GM12878 (cell line): ENCODE measurements around the gene ITSN1. TPM values are rescaled to one million over a fixed set of nuclear protein-coding genes. Genes with fewer than 3 reads are reported as not detected.

Source experiments
- ATAC-seq: fragments of 200-7000 bp; cut with Tn5 transposase; 3 replicates; pipeline ENCODE4 v1.9.1; 2020; ENCODE audit warnings: mild to moderate bottlenecking, moderate library complexity
- BruUV-seq: library from RNA; stranded (reverse); fragments of 400-500 nt; replicated peaks from 2 replicates; lab custom pipeline; 2021; lab: Mats Ljungman, UMichigan
- CTCF ChIA-PET: fragments of 300-600 bp; sonication (Branson Sonifier 250); formaldehyde crosslinking; extraction: SDS; loops from one replicate; lab custom pipeline; 2021; ENCODE audit warnings: inconsistent platforms; lab: Yijun Ruan, JAX
- POLR2A ChIA-PET: fragments of 350-600 bp; formaldehyde crosslinking; extraction: SDS; loops from one replicate; lab custom pipeline; 2021; ENCODE audit warnings: inconsistent platforms; lab: Charles Lee
- RAD21 ChIA-PET: fragments of 300-600 bp; sonication (Branson Sonifier 250); formaldehyde crosslinking; loops from one replicate; lab custom pipeline; 2023; ENCODE audit warnings: antibody characterized with exemption; ENCODE audit not compliant: unreplicated experiment; lab: Charles Lee
- SMC1A ChIA-PET: fragments of 300-600 bp; sonication (Branson Sonifier 250); formaldehyde crosslinking; loops from one replicate; lab custom pipeline; 2023; ENCODE audit not compliant: unreplicated experiment, uncharacterized antibody; lab: Charles Lee
- DNase-seq: peaks from one replicate; pipeline ENCODE4 v3.0.0-alpha.2; 2011; ENCODE audit warnings: low read depth, low spot score
- FAIRE-seq: peaks from 3 replicates; lab custom pipeline; 2011; peaks lifted over from hg19 to GRCh38; lab: Jason Lieb, UNC
- H2AFZ ChIP-seq: 2 replicates; pipeline ENCODE4 v1.6.0; 2011; ENCODE audit warnings: low read depth, low read length, control low read depth; ENCODE audit not compliant: control insufficient read depth
- H3K27ac ChIP-seq: 2 replicates; pipeline ENCODE4 v1.5.1; 2011; ENCODE audit warnings: control low read depth; ENCODE audit not compliant: control insufficient read depth, insufficient read depth
- H3K27me3 ChIP-seq, 2 experiments: replicated peaks in 1 of 2; 2 replicates each; pipeline versions ENCODE4 v1.6.0 to v1.6.1; 2011; ENCODE audit warnings: low read length in 1 of 2; ENCODE audit not compliant: control insufficient read depth in 2 of 2, insufficient read depth in 2 of 2
- H3K36me3 ChIP-seq, 2 experiments: 2 replicates each; pipeline ENCODE4 v1.5.1; 2011; ENCODE audit warnings: low read length in 1 of 2; ENCODE audit not compliant: control insufficient read depth in 2 of 2, insufficient read depth in 2 of 2
- H3K4me1 ChIP-seq: 2 replicates; pipeline ENCODE4 v1.6.1; 2011; ENCODE audit warnings: mild to moderate bottlenecking, low read length, moderate library complexity, mixed read lengths; ENCODE audit not compliant: control insufficient read depth, insufficient read depth
- H3K4me2 ChIP-seq: 2 replicates; pipeline ENCODE4 v1.6.0; 2011; ENCODE audit warnings: control low read depth; ENCODE audit not compliant: control insufficient read depth, insufficient read depth
- H3K4me3 ChIP-seq: fragments of 200-600 bp; sonication (generic); 2 replicates; pipeline ENCODE4 v1.5.1; 2016
- H3K79me2 ChIP-seq: 2 replicates; pipeline ENCODE4 v1.6.0; 2011; ENCODE audit warnings: low read length; ENCODE audit not compliant: control insufficient read depth, insufficient read depth
- H3K9ac ChIP-seq: 2 replicates; pipeline ENCODE4 v1.8.0; 2011; ENCODE audit warnings: low read length, control low read depth, mixed read lengths; ENCODE audit not compliant: control insufficient read depth, insufficient read depth
- H3K9me3 ChIP-seq: replicated peaks from 3 replicates; pipeline ENCODE4 v1.5.1; 2011; ENCODE audit warnings: mild to moderate bottlenecking, low read length; ENCODE audit not compliant: control insufficient read depth, insufficient read depth
- H4K20me1 ChIP-seq: 2 replicates; pipeline ENCODE4 v1.6.0; 2011; ENCODE audit not compliant: control insufficient read depth, insufficient read depth
- CHD1 ChIP-seq: IDR thresholded peaks from 2 replicates; pipeline ENCODE4 v1.6.1; 2012; ENCODE audit warnings: low read depth, low read length, improper control_type of control experiment
- NFXL1 ChIP-seq: fragments of 450-650 bp; IDR thresholded peaks from 2 replicates; pipeline ENCODE4 v1.6.1; 2017; ENCODE audit warnings: antibody characterized with exemption, mild to moderate bottlenecking, borderline replicate concordance
- TCF7 ChIP-seq: IDR thresholded peaks from 2 replicates; pipeline ENCODE4 v1.6.1; 2014; ENCODE audit warnings: antibody characterized with exemption, borderline replicate concordance
- WGBS: methylation state at CpG from one replicate; pipeline ENCODE4 v1.1.6; 2016; ENCODE audit warnings: low lambda C conversion rate; ENCODE audit not compliant: insufficient replicate concordance, insufficient coverage; ENCODE audit errors: missing lambda C conversion rate; 5-methylcytosine and 5-hydroxymethylcytosine counted together
- in situ Hi-C: fragments of 300-500 bp; cut with MboI; formaldehyde crosslinking; loops from 9 replicates; pipeline ENCODE4 v1.14.3; 2018; ENCODE audit warnings: mixed read lengths
- intact Hi-C: fragments of 100-400 bp; cut with micrococcal nuclease; formaldehyde crosslinking; loops from one replicate; pipeline ENCODE4 v1.14.2; 2022; ENCODE audit not compliant: unreplicated experiment
- polyA plus RNA-seq, 11 experiments: library from polyadenylated mRNA; depleted of rRNA in 4 of 11; unstranded in 6 of 11; stranded (reverse) in 5 of 11; fragments of >200 nt; fragmentation: Nextera tagmentation in 4 of 11; fragmentation: Illumina TruSeq in 1 of 11; extraction: Ambion mirVana in 4 of 11; extraction: Trizol in 1 of 11; gene quantifications; 1 replicate in 1 of 11; 2 replicates in 10 of 11; pipeline versions ENCODE4 v1.2.1 to v1.2.3, GENCODE V29; 2011 to 2016; ENCODE audit warnings: inconsistent platforms in 2 of 11, missing spikeins in 2 of 11, low read depth in 1 of 11
- total RNA-seq, 4 experiments: library from RNA; depleted of rRNA in 3 of 4; stranded (reverse); fragments of >200 nt in 3 of 4; fragmentation: Illumina TruSeq in 1 of 4; extraction: Trizol in 1 of 4; gene quantifications; 2 replicates each; pipeline versions ENCODE4 v1.2.1 to v1.2.3, GENCODE V29; 2013 to 2021
- TF ChIP-seq, protein P1 (sequence below): fragments of 450-650 bp; IDR thresholded peaks from 2 replicates; pipeline ENCODE4 v1.6.1; 2017; ENCODE audit warnings: antibody characterized with exemption, mild to moderate bottlenecking, moderate library complexity

Gene ITSN1
- total and polyA plus RNA-seq, 10 of the 15 experiments (the other 5 are each of a cell fraction or from before 2014, with no cell fraction given), result 0.89 to 10.6 (median 4.8) TPM

DNA sequence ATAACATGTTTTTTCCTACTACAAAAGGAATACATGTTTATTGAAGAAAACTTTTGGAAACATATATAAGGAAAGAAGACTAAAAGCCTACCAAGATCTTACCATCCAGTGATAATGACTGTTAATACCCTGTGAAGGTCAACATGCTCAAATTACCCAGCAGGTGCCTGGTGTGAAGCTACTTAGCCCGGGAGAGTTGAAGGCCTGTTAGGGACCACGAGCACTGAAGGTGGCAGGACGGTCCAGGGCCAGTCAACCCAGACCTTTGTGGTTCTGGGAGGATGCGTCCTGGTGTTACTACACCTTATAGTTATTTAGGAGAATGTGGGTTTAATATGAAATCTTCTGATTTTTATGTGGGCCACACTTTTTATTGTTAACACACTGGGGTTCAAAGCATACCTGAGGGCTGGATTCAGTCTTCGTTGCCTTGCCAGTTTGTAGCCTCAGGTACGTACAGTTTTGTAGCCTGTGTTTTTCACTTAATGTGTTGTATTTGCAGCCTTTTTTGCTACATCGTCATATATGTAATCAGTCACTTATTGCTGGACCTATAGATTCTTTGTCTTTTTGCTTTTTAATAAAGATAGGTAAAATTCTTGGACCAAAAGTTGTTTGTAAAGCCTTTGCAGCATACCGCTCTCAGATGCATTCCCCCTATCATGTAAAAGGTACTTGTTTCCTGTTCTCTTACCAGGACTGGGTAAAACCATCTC lies 9.8 kb downstream of the ITSN1 start:
- RAD21 ChIA-PET, result no interaction called here
- DNase-seq (no peak), FAIRE-seq (no peak), ATAC-seq (no peak)
- in situ Hi-C loops, result no loop called here
- Histone ChIP-seq H3K4me1 (no peaks in the 10 kb centered on the region), H2AFZ (no peak overlapping the region), H3K79me2 (no peaks in the 10 kb centered on the region), H3K9ac (no peak overlapping the region), H3K27ac (no peak overlapping the region), H3K36me3 (no peaks in the 10 kb centered on the region), H3K4me2 (no peak overlapping the region), H4K20me1 (no peaks in the 10 kb centered on the region), H3K4me3 (no peak overlapping the region), H3K9me3 (no peaks in the 10 kb centered on the region), H3K27me3 (no peaks in the 10 kb centered on the region; a peak in 1 of 4 replicates)
- SMC1A ChIA-PET, result no interaction called here
- CTCF ChIA-PET, result no interaction called here
- WGBS, result 38% methylated on average over 8 of the region's 8 CpGs
- intact Hi-C loops, result no loop called here
- TF ChIP-seq CHD1, result no peak
- TF ChIP-seq, protein P1, sequence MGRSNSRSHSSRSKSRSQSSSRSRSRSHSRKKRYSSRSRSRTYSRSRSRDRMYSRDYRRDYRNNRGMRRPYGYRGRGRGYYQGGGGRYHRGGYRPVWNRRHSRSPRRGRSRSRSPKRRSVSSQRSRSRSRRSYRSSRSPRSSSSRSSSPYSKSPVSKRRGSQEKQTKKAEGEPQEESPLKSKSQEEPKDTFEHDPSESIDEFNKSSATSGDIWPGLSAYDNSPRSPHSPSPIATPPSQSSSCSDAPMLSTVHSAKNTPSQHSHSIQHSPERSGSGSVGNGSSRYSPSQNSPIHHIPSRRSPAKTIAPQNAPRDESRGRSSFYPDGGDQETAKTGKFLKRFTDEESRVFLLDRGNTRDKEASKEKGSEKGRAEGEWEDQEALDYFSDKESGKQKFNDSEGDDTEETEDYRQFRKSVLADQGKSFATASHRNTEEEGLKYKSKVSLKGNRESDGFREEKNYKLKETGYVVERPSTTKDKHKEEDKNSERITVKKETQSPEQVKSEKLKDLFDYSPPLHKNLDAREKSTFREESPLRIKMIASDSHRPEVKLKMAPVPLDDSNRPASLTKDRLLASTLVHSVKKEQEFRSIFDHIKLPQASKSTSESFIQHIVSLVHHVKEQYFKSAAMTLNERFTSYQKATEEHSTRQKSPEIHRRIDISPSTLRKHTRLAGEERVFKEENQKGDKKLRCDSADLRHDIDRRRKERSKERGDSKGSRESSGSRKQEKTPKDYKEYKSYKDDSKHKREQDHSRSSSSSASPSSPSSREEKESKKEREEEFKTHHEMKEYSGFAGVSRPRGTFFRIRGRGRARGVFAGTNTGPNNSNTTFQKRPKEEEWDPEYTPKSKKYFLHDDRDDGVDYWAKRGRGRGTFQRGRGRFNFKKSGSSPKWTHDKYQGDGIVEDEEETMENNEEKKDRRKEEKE, result no peak
- no peak for TF ChIP-seq NFXL1
- TF ChIP-seq TCF7, result no peak
- no TSS peak for BruUV-seq
- POLR2A ChIA-PET, result no interaction called here
